Activated CD8-positive, alpha-beta memory T cell treated with anti-CD3 and anti-CD28 coated beads, Interleukin-2, amount 50 U/mL, for 48 hours (primary cell): ENCODE measurements around the gene C20orf96.

Experiments used
- DNase-seq: peaks from one replicate; pipeline ENCODE4 v3.0.0-alpha.2; 2020

Gene C20orf96

DNA sequence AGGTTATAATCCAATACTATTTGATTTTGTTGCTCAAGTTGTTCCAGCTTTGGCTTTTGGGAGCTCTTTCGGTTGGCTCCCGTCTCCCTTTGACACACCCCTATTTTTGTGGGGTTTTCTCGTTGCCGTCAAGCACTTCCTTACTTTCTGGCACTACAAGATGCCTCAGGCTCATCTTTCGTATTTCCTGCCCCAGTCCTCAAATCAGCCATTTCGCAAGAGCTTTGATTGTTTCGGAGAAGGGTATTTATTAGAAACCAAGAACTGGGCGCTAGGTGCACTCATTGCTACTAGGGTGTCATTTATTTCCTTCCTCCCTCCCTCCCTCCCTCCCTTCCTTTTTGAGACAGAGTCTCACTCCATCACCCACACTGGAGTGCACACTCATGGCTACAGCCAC, 21.5 kb upstream of the C20orf96 start:
- no peak for DNase-seq

DNA sequence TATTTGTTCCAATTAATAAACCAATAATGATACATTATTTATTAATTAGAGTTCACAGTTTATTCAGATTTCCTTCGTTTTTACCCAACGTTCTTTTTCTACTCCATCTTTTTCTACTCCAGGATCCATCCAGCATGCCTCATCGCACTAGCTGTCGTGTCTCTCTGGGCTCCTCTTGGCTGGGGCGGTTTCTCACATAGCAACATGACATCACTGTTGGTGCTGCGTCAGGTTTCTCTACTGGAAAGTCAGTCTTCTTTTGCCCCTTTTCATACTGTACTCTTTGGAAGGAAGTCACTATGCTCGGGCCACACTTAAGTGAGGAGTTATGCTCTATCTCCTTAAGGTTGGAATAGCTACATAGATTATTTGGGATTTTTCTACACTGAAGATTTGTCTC, 21.1 kb upstream of the C20orf96 start:
- no peak for DNase-seq

DNA sequence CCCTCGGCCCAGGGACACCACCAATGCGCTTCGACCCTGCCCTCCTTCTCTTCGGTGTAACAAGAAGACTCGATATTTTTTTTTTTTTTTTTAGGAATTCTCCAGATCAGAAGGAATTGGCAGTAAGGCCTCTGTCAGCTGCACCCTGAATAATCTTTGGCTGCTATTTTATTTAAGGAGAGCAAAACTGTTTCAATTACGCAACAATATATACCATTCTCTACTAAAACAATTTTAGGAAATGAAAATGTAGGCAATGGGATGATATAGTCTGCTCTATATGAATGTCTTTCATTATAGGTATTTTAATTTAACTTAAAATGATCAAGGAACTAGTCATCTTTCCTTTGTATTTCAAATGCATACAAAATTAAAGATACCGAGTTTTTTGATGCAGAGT, 20.1 kb upstream of the C20orf96 start:
- DNase-seq, result no peak

DNA sequence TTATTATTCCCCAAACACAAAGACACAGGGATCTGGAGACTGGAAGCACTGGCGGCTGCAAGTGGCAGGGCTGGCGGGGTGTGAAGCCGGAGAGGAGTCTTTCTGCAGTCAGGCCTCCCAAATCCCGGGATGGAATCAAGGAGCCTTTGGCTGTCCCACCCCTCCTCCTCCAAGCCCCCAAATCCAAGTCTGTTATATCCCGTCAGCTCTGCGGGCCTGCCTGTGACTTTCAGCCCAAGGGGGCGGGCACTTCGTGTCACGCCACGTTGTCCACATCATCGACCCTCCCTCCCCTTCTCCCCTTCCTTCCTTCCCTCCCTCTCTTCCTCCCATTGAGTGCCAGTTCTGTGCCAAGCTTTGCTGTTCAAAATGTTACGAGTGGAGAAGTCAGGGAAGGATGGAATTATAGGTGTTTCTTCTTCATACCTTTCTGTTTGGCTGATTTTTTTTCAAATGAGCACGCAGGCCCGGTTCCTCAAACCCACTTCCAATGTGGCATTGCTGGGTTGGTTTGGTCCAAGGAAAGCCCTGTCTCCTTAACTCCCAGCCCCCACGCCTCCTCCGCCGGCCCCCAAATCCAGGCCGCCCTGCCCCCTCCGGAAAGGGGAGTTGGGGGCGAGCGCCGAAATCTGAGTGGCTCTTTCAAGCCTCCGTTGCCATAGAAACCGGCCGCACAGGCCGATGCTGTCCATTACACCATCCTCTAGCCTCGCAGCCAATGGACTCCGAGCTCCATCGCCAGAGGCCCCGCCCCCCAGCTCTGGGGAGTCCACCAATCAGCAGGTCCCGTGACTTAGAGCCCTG, 19.5 kb upstream of the C20orf96 start:
- peak; percentile 91 for DNase-seq

GRCh38 chr20:309306-309840, 18.8 kb upstream of the C20orf96 start:
- DNase-seq, result no peak

DNA sequence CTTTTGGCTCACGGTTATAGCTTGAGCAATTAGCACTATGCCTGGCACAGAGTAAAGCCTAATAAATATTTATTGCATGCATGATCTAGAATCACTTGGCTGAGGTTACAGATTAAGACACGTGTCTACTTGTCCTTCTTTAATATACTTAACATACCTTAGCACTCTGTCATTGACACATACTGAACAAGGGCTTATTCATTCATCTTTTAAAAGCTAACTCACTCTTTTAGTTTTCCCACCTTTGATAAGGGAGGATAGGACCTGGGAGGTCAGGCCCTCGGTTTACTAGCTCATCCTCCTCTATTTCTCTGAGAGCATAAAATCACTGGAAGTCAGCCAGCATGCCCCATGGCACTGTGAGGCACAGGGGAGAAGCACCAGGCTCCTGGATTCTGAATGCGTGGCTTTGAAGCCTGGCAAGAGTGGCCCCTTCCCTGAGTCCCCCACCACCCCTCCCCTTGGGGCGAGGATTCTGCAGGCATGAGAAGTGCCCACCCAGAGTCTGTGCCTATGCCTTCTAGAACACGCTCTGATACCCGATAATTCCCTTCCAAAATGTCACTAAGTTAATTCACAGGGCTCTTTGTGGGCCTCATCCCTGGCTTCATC, 18.0 kb upstream of the C20orf96 start:
- no peak for DNase-seq

- no peak for DNase-seq
These were observed 15.2 kb upstream of the C20orf96 start for GRCh38 chr20:305745-306144.

GRCh38 chr20:301886-302848, 11.6 kb upstream of the C20orf96 start:
- no peak for DNase-seq

DNA sequence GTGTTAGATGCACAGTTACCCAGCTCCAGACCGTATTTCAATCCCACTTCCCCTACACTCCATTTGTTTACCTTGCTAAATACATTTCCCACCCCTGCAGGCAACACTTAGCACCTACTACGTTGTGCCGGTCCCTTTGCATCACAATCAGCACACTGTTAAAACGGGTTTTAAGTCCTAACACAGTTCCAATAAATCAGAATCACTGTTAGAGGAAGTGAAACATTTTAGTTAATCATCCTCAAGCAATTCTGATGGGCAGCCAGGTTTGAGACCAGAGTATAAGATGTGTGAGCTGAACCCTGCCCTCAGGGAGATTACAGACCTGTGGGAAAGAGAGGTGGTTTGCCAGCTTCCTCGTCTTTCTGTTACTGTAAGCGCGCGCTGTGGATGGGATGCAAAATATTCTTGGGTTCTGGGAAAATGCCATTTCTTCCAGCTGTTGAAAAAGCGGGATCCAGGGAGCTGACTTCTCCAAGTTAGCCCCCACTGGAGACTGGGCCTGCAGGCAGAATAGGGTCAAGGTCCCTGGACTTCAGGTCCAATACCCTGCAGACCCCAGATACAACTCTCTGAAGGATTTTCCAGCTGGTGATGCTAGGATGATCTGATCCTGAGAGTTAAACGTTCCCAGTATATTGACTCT, 9.9 kb upstream of the C20orf96 start:
- no peak for DNase-seq

DNA sequence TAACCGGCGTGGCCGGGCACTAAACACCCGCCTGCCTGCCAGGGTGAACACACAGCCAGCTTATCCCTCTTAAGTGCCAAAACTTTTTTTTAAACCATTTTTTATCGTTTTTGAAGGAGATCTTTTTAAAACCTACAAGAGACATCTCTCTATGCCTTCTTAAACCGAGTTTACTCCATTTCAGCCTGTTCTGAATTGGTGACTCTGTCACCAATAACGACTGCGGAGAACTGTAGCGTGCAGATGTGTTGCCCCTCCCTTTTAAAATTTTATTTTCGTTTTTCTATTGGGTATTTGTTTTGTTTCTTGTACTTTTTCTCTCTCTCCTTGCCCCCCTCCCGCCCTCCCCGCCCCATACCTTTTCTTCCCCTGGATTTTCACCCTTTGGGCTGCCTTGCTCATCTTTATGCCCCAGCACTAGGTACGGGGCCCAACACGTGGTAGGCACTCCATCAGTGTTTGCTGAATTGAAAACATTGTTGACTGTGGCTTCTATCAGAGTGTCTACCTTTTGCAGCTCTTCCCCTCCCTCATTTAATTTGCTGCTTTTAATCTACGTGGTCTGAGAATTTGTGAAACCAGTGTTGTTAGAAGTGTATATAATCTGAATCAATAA, 8.3 kb upstream of the C20orf96 start:
- DNase-seq, result no peak

DNA sequence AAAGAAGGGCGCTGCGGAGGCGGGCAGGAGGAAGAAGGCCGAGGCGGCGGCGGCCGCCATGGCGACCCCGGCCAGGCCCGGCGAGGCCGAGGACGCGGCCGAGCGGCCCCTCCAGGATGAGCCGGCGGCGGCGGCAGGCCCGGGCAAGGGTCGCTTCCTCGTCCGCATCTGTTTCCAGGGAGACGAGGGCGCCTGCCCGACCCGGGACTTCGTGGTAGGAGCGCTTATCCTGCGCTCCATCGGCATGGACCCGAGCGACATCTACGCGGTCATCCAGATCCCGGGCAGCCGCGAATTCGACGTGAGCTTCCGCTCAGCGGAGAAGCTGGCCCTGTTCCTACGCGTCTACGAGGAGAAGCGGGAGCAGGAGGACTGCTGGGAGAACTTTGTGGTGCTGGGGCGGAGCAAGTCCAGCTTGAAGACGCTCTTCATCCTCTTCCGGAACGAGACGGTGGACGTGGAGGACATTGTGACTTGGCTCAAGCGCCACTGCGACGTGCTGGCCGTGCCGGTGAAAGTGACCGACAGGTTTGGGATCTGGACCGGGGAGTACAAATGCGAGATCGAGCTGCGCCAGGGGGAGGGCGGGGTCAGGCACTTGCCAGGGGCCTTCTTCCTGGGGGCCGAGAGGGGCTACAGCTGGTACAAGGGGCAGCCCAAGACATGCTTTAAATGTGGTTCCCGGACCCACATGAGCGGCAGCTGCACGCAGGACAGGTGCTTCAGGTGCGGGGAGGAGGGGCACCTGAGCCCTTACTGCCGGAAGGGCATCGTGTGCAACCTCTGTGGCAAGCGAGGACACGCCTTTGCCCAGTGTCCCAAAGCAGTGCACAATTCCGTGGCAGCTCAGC, 7.6 kb upstream of the C20orf96 start:
- peak; percentile 78 for DNase-seq

- peak; percentile 90 for DNase-seq
These were observed 6.8 kb upstream of the C20orf96 start, which contains the start of gene ZCCHC3 for GRCh38 chr20:297098-297924. Gene ZCCHC3, plus strand, starts transcription at chr20:297570. Its CDS starts 17 bp downstream, at chr20:297587.

GRCh38 chr20:295804-296203, 5.3 kb upstream of the C20orf96 start:
- DNase-seq, result no peak

DNA sequence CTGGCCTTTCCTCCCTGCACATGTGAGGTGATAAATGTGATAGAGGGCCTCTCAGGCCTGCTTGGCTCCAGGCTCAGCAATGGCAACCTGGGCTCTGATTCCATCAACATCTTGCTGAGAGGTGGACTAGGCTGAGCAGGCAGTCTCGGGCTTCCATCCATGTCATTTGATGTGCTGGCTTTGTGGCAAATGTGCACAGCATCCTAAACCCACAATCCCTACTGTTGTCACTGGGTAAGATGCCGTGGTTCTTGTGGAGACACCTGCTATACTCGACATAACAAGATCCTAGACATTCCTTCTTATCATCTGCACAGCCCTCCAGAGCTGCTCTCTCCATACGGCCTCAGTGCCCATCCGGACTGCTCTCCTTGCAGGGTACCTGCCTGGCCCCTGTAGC, 4.1 kb upstream of the C20orf96 start:
- no peak for DNase-seq

- no peak for DNase-seq
These were observed 862 bp downstream of the C20orf96 start for GRCh38 chr20:289693-290083.

DNA sequence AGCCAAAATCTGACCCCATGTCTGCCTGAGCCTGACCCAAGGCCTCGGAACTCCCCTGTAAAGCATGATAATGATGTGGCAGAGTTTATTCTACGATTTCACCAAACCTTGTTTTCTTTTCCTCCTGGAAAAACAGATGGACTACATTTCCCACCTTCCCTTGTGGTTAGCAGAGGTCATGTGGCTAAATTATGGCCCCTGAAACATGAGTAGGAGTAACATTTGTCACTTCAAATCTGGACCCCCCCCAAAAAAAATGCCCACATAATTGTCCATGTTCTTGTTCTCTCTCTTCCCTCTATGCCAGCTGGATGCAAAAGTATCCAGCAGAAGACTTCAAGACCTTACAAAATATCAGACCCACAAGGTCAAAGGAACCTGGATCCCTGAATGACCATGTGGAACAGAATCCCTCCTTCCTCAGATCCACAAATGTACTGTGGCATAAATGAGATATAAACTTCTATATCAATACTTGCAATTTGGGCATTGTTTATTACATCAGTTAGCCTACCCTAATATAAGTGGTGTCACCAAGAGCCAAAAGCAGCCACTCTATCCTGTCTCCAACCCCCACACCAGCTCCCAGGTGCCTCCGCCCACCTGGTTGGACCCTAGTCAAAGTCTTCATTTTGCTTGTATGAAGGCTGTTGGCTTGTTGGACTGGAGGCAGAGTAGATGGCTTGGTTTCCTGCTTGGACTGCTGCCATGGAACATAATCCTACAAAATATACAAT, 1.4 kb downstream of the C20orf96 start:
- DNase-seq, result no peak

DNA sequence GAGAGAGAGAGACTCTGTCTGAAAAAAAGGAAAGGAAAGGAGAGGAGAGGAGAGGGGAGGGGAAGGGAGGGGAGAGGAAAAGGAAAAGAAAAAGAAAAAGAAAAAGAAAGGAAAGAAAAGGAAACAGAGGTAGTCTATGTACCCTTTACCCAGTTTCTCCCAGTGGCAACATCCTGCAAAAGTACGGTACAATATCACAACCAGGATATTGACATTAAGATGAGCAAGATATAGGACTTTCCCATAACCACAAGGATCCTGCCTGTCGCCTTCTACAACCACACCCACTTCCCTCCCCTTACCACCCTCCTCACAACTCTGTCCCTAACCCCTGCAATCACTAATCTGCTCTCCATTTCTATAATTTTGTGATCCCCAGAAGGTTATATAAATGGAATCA, 4.0 kb downstream of the C20orf96 start:
- DNase-seq, result no peak

GRCh38 chr20:284172-284571, 6.4 kb downstream of the C20orf96 start:
- DNase-seq, result no peak
